Activated naive CD8-positive, alpha-beta T cell treated with anti-CD3 and anti-CD28 coated beads, Interleukin-2, amount 50 U/mL, for 24 hours (primary cell): ENCODE measurements around the gene FAAH2.
"Not testable (repeated sequence)": the region's sequence is repeated elsewhere in the genome, so short reads cannot be mapped to it uniquely, and the experiment has no call there.

ENCODE experiments used
- ATAC-seq: fragments of 150-1000 bp; cut with Tn5 transposase; one replicate; pipeline ENCODE4 v1.10.0; 2021
- DNase-seq: peaks from one replicate; pipeline ENCODE4 v3.0.0; 2021
- H3K27ac Mint-ChIP-seq: one replicate; pipeline ENCODE4 v1.8.0; 2021; ENCODE audit warnings: mild to moderate bottlenecking, mixed read lengths
- H3K27me3 Mint-ChIP-seq: one replicate; pipeline ENCODE4 v1.8.0; 2021; ENCODE audit warnings: mixed read lengths
- H3K36me3 Mint-ChIP-seq: one replicate; pipeline ENCODE4 v1.8.0; 2021; ENCODE audit warnings: low read depth, mixed read lengths
- H3K4me1 Mint-ChIP-seq: one replicate; pipeline ENCODE4 v1.8.0; 2021; ENCODE audit warnings: mixed read lengths
- H3K4me3 Mint-ChIP-seq: one replicate; pipeline ENCODE4 v1.8.0; 2021; ENCODE audit warnings: mild to moderate bottlenecking, moderate library complexity, mixed read lengths
- H3K9me3 Mint-ChIP-seq: one replicate; pipeline ENCODE4 v1.8.0; 2021; ENCODE audit warnings: mixed read lengths

The FAAH2 gene

DNA sequence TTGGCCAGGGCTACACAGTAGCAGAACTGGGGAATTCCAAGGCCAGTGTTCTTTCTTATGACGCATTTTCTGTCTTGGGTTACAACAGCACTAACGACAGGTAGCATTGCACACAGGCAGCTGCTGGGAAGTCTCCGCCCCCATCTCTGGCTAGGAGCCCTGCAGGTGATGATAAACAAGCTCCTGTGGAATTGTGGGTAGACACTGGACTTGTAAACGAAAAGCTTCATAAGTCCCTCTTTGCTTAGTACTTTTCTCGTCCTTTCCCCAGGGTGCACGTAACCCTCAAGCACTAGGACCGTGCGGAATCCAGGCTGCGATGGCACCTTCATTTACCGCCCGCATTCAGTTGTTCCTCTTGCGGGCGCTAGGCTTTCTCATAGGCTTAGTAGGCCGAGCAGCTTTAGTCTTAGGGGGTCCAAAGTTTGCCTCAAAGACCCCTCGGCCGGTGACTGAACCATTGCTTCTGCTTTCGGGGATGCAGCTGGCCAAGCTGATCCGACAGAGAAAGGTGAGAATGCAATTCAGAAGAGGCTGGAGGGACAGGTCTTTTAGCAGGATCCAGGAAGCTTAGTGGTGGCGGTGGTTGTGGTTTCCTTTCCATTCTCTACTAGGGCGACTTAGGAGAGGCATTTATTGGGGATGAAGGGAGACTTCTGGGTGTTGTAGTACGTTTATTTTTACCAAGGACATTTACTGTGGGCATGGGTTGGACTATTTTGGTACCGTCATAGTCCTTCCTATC is at the start of gene FAAH2:
Gene FAAH2, plus strand, starts transcription at position 200 of the 745 bp plus-strand sequence. Its CDS starts 120 bp downstream, at position 320.
- Mint-ChIP-seq H3K27me3 (no peaks in the 10 kb centered on the region), H3K4me1 (peaks cover 20% of the 10 kb centered on the region), H3K36me3 (no peaks in the 10 kb centered on the region), H3K27ac (peak within 1 kb of the TSS; percentile 52), H3K4me3 (peak within 1 kb of the TSS; percentile 77), H3K9me3 (no peaks in the 10 kb centered on the region)
- DNase-seq (peak; percentile 18), ATAC-seq (peak; percentile 81)

GRCh38 chrX:57241967-57242366 is 44.5 kb upstream of the FAAH2 start:
- no peak for ATAC-seq
- Mint-ChIP-seq H3K27ac (no peak overlapping the region), H3K4me1 (no peaks in the 10 kb centered on the region), H3K9me3 (peaks cover 14% of the 10 kb centered on the region), H3K36me3 (peaks cover 8% of the 10 kb centered on the region), H3K27me3 (no peaks in the 10 kb centered on the region), H3K4me3 (no peak overlapping the region)
- DNase-seq, result no peak

DNA sequence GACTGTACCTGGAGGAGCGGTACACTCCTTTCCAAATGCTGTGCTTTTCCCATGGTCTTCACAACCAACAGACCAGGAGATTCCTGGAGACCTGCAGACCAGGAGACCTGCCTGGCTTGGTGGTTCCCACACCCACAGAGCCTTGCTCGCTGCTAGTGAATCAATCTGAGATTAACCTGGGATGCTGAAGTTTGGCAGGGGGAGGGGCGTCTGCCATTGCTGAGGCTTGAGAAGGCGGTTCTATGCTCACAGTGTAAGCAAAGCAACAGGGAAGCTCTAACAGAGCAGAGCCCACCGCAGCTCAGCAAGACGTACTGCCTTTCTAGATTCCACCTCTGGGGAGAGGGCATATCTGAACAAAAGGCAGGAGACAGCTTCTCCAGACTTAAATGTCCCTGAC is 34.5 kb upstream of the FAAH2 start:
- DNase-seq (no peak), ATAC-seq (no peak)
- Mint-ChIP-seq H3K27me3 (no peaks in the 10 kb centered on the region), H3K27ac (no peak overlapping the region), H3K4me3 (no peak overlapping the region), H3K4me1 (no peaks in the 10 kb centered on the region), H3K9me3 (peaks cover 18% of the 10 kb centered on the region), H3K36me3 (peaks cover 3% of the 10 kb centered on the region)

DNA sequence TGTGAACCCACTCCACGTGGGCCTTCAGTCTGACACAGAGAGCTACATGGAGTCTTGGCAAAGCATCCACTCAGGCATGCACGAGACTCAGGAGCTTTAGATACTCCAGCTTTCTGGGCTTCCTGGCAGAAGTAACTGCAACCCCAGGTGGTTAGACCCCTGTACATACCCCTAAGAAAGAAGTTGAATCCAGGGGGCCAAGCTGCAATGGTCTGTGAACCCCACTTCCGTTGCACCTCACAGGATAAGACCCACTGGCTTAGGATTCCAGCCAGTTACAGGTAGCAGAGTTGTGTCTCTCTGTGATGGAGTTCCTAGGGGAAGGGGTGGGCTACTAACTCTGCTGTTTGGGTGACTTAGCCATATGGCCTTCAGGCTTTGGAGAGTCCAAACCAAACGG is 21.4 kb upstream of the FAAH2 start:
- no peak overlapping the region for H3K27ac Mint-ChIP-seq
- H3K4me3 Mint-ChIP-seq, result no peak overlapping the region
- no peaks in the 10 kb centered on the region for H3K4me1 Mint-ChIP-seq
- H3K36me3 Mint-ChIP-seq, result no peaks in the 10 kb centered on the region
- peaks cover 2% of the 10 kb centered on the region for H3K27me3 Mint-ChIP-seq
- ATAC-seq, result no peak
- no peak for DNase-seq
- H3K9me3 Mint-ChIP-seq, result peaks cover 11% of the 10 kb centered on the region

DNA sequence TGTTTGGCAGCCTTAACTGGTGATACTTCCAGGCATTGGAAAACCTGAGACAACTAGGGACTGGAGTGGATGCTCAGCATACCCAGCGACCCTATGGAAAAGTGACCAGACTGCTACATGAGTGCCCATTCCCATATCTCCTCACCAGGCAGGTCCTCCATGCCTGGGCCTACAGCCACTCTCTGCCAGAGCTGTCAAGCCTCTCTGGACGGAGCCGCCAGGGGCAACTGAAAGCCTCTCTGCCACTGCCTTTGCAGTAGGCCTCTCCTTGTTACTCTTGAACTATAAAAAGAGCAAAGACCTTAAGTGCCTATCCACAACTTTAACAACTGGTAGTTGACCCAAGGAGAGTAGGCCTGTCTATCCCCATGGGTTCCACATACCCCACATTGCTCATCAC is 20.2 kb upstream of the FAAH2 start:
- Mint-ChIP-seq H3K27me3 (peaks cover 2% of the 10 kb centered on the region), H3K4me1 (no peaks in the 10 kb centered on the region), H3K36me3 (no peaks in the 10 kb centered on the region), H3K4me3 (no peak overlapping the region), H3K9me3 (peaks cover 11% of the 10 kb centered on the region), H3K27ac (no peak overlapping the region)
- ATAC-seq (no peak), DNase-seq (no peak)

DNA sequence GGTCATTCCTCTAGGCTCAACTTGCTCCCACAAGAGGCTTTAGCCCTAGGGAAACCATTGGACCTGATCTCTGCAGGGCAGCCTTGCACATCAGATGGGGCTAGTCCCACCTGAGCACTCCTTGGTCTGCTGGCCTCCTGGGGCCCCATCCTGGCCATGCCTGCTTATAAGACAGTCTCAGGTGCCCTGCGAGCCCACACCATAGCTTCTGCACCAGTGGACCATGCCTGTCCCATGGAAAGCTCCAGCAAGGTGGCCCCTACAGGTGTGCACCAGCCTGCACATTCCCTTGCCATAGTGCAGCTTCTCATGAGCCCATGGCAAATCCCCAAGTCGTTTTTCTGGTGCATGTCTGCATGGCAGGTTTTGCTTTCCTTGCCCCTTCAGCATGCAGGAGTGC is 19.6 kb upstream of the FAAH2 start:
- DNase-seq (no peak), ATAC-seq (no peak)
- peaks cover 11% of the 10 kb centered on the region for H3K9me3 Mint-ChIP-seq
- H3K36me3 Mint-ChIP-seq, result no peaks in the 10 kb centered on the region
- H3K27me3 Mint-ChIP-seq, result peaks cover 2% of the 10 kb centered on the region
- H3K4me3 Mint-ChIP-seq, result no peak overlapping the region
- no peak overlapping the region for H3K27ac Mint-ChIP-seq
- no peaks in the 10 kb centered on the region for H3K4me1 Mint-ChIP-seq

DNA sequence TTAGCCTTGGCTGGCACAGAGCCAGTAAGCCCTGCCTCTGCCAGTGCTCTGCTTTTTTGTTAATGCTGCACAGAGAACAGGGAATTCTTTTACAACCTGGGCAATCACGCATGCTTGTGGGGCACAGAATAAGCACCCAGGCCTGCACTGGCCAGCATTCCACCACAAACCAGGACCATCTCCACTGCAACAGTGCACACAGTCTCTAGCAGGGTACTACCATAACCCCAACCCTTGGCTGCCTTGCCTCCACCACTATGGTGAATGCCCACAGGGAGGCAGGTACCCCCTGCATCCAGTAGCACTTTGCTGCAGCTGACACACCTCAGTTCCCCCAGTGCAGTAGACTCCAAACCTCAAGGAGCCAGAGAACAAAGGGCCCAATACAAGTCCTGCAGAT is 19.2 kb upstream of the FAAH2 start:
- Mint-ChIP-seq H3K4me3 (no peak overlapping the region), H3K36me3 (no peaks in the 10 kb centered on the region), H3K4me1 (no peaks in the 10 kb centered on the region), H3K9me3 (peaks cover 11% of the 10 kb centered on the region), H3K27ac (no peak overlapping the region), H3K27me3 (peaks cover 2% of the 10 kb centered on the region)
- ATAC-seq (no peak), DNase-seq (no peak)

- DNase-seq, result no peak
- Mint-ChIP-seq H3K36me3 (no peaks in the 10 kb centered on the region), H3K9me3 (peaks cover 11% of the 10 kb centered on the region), H3K4me3 (no peak overlapping the region), H3K27me3 (peaks cover 2% of the 10 kb centered on the region), H3K27ac (no peak overlapping the region), H3K4me1 (no peaks in the 10 kb centered on the region)
- ATAC-seq, result no peak
These were observed 15.5 kb upstream of the FAAH2 start for GRCh38 chrX:57270980-57271379.

DNA sequence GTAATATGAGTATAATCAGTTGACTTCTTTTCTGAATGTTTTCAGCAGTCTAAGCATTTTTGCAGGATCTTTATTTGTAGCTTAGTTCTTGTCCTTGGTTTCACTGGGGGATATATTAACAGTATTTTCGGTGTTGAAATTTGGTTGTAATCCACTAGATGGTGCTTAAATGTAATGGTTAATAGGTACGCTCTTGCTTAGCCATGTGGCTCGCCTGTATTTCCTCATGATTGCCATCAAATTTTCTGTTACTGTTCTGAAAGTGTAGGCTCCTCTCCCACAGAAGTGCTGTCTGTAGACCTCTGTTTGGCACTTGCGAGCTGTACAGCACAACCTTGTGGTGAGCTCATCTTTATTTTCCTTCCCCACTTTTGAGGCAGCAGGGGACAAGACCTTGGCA is 3.9 kb upstream of the FAAH2 start:
- Mint-ChIP-seq H3K27me3 (no peaks in the 10 kb centered on the region), H3K9me3 (no peaks in the 10 kb centered on the region), H3K4me1 (peaks cover 12% of the 10 kb centered on the region), H3K27ac (no peak overlapping the region), H3K4me3 (no peak overlapping the region), H3K36me3 (no peaks in the 10 kb centered on the region)
- no peak for ATAC-seq
- DNase-seq, result no peak

DNA sequence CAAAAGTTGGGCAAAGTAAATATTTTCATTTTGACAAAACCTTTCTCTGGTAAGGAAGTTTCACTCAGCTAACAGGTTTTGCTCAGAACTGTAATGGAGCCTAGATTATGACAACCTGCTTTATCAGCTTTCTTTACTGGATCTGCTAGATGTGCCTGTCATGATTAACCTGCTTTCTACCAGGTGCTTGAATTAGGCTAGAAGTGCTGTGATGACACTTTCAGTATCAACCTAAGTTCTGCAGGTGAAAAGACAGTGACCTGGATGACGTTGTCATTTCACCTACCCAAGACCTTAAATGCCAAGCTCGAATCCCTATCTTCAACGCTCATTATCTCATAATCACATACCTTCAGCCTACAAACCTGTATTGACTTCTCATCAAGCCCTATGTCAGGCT is 1.5 kb upstream of the FAAH2 start:
- H3K27me3 Mint-ChIP-seq, result no peaks in the 10 kb centered on the region
- H3K4me3 Mint-ChIP-seq, result no peak overlapping the region
- H3K27ac Mint-ChIP-seq, result no peak overlapping the region
- no peaks in the 10 kb centered on the region for H3K36me3 Mint-ChIP-seq
- ATAC-seq, result no peak
- H3K9me3 Mint-ChIP-seq, result no peaks in the 10 kb centered on the region
- no peak for DNase-seq
- peaks cover 20% of the 10 kb centered on the region for H3K4me1 Mint-ChIP-seq

DNA sequence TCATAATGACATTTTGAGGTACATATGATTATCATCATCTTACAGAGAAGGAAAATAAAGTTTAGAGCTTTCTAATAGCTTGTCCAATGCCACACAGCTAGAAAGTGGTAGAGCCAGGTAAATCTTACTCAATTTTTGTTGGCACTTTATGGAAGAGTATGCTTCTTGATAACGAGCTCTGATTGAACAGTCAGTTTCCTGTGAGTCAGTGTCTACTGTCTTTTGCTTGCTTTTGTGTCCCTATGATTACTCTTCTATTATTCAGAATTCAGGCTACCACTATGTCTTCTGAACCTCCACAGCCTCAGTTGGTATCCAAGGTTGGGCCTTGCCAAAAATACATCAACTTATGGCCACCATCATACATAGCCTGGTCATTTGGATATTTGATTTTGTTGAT is 2.6 kb downstream of the FAAH2 start:
- Mint-ChIP-seq H3K4me1 (peaks cover 16% of the 10 kb centered on the region), H3K27ac (no peak overlapping the region), H3K4me3 (no peak overlapping the region), H3K36me3 (no peaks in the 10 kb centered on the region), H3K9me3 (no peaks in the 10 kb centered on the region), H3K27me3 (no peaks in the 10 kb centered on the region)
- ATAC-seq (no peak), DNase-seq (no peak)

GRCh38 chrX:57294961-57295360 is 8.5 kb downstream of the FAAH2 start:
- H3K36me3 Mint-ChIP-seq, result peaks cover 6% of the 10 kb centered on the region
- H3K27me3 Mint-ChIP-seq, result no peaks in the 10 kb centered on the region
- peaks cover 8% of the 10 kb centered on the region for H3K4me1 Mint-ChIP-seq
- no peak for DNase-seq
- no peak overlapping the region for H3K27ac Mint-ChIP-seq
- H3K9me3 Mint-ChIP-seq, result no peaks in the 10 kb centered on the region
- H3K4me3 Mint-ChIP-seq, result no peak overlapping the region
- ATAC-seq, result no peak

DNA sequence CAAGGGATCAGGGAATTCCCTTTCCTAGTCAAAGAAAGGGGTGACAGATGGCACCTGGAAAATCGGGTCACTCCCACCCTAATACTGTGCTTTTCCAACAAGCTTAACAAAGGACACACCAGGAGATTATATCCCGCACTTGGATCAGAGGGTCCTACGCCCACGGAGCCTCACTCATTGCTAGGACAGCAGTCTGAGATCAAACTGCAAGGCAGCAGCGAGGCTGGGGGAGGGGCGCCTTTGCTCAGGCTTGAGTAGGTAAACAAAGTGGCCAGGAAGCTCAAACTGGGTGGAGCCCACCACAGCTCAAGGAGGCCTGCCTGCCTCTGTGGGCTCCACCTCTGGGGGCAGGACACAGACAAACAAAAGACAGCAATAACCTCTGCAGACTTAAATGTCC is 9.2 kb downstream of the FAAH2 start:
- not testable (repeated sequence) for H3K4me1 Mint-ChIP-seq, H3K27me3 Mint-ChIP-seq, H3K36me3 Mint-ChIP-seq, DNase-seq, H3K27ac Mint-ChIP-seq, H3K4me3 Mint-ChIP-seq, ATAC-seq, H3K9me3 Mint-ChIP-seq

- DNase-seq (no peak), ATAC-seq (no peak)
- Mint-ChIP-seq H3K4me1 (peaks cover 9% of the 10 kb centered on the region), H3K4me3 (no peak overlapping the region), H3K9me3 (peaks cover 30% of the 10 kb centered on the region), H3K27ac (no peak overlapping the region), H3K27me3 (no peaks in the 10 kb centered on the region), H3K36me3 (no peaks in the 10 kb centered on the region)
These were observed 27.2 kb downstream of the FAAH2 start for GRCh38 chrX:57313583-57314215.

GRCh38 chrX:57329008-57329407 is 42.5 kb downstream of the FAAH2 start:
- no peak for DNase-seq
- peaks cover 11% of the 10 kb centered on the region for H3K36me3 Mint-ChIP-seq

More at GRCh38 chrX:57329008-57329407, 42.5 kb downstream of the FAAH2 start:
- ATAC-seq, result no peak
- Mint-ChIP-seq H3K27me3 (no peaks in the 10 kb centered on the region), H3K27ac (no peak overlapping the region), H3K4me1 (no peaks in the 10 kb centered on the region), H3K4me3 (no peak overlapping the region), H3K9me3 (peaks cover 10% of the 10 kb centered on the region)
